ENCODE data around the gene MTRR.
"Not testable (repeated sequence)": the region's sequence is repeated elsewhere in the genome, so short reads cannot be mapped to it uniquely, and the experiment has no call there.

Gene MTRR

GRCh38 chr5:7908317-7908716, 39.4 kb downstream of the MTRR start:
- TF ChIP-seq FOXP2 (optimal IDR thresholded peaks at IDR 0.05; ENCODE audit: control extremely low read depth, extremely low read length, insufficient read depth): no peak
- TF ChIP-seq POLR2AphosphoS5 (IDR thresholded peaks at IDR 0.05; ENCODE audit: borderline replicate concordance, low read depth, low read length): no peak
- no peak overlapping the region for H3K27ac ChIP-seq
- H3K36me3 ChIP-seq (ENCODE audit: insufficient read depth, low read length): peaks cover 13% of the 10 kb centered on the region; the same call in 1 of the 2 replicates
- H3K9me3 ChIP-seq (ENCODE audit: low read depth, low read length): 0 out of 2 replicates have a peak, but pooled peaks cover 4% of the 10 kb centered on the region
- no peak overlapping the region for H3K9ac ChIP-seq (ENCODE audit: insufficient read length)
- no peak overlapping the region for H3K4me3 ChIP-seq
- DNase-seq (ENCODE audit: low read depth, low spot score): no peak

- DNase-seq (ENCODE audit: low read depth, low spot score): no peak
These were observed 41.9 kb downstream of the MTRR start for GRCh38 chr5:7910738-7911428.

GRCh38 chr5:7911429-7911771, 42.5 kb downstream of the MTRR start:
- peaks cover 13% of the 10 kb centered on the region; the same call in 1 of the 2 replicates for H3K36me3 ChIP-seq (ENCODE audit: insufficient read depth, low read length)
- not testable (repeated sequence) for H3K9me3 ChIP-seq (ENCODE audit: low read depth, low read length); H3K9ac ChIP-seq (ENCODE audit: insufficient read length); H3K27ac ChIP-seq; H3K4me3 ChIP-seq; DNase-seq (ENCODE audit: low read depth, low spot score)

More at GRCh38 chr5:7910738-7911428, 41.9 kb downstream of the MTRR start:
- no peak overlapping the region for H3K27ac ChIP-seq
- no peak overlapping the region for H3K4me3 ChIP-seq
- H3K9me3 ChIP-seq (ENCODE audit: low read depth, low read length): 0 out of 2 replicates have a peak, but pooled peaks cover 4% of the 10 kb centered on the region
- H3K9ac ChIP-seq (ENCODE audit: insufficient read length): no peak overlapping the region
- peaks cover 13% of the 10 kb centered on the region; the same call in 1 of the 2 replicates for H3K36me3 ChIP-seq (ENCODE audit: insufficient read depth, low read length)
- TF ChIP-seq EZH2 (IDR thresholded peaks at IDR 0.05) (no peak), POLR2AphosphoS5 (IDR thresholded peaks at IDR 0.05; ENCODE audit: borderline replicate concordance, low read depth, low read length) (no peak), FOXP2 (optimal IDR thresholded peaks at IDR 0.05; ENCODE audit: control extremely low read depth, extremely low read length, insufficient read depth) (no peak)

GRCh38 chr5:7916171-7916804, 47.3 kb downstream of the MTRR start:
- H3K9ac ChIP-seq (ENCODE audit: insufficient read length): no peak overlapping the region

GRCh38 chr5:7917130-7918123, 48.5 kb downstream of the MTRR start:
- DNase-seq (ENCODE audit: low read depth, low spot score): no peak
- H3K9ac ChIP-seq (ENCODE audit: insufficient read length): no peak overlapping the region
- H3K4me3 ChIP-seq: no peak overlapping the region
- H3K36me3 ChIP-seq (ENCODE audit: insufficient read depth, low read length): no peaks in the 10 kb centered on the region
- TF ChIP-seq EZH2 (IDR thresholded peaks at IDR 0.05) (no peak), FOXP2 (optimal IDR thresholded peaks at IDR 0.05; ENCODE audit: control extremely low read depth, extremely low read length, insufficient read depth) (no peak), POLR2AphosphoS5 (IDR thresholded peaks at IDR 0.05; ENCODE audit: borderline replicate concordance, low read depth, low read length) (no peak)
- no peaks in the 10 kb centered on the region for H3K9me3 ChIP-seq (ENCODE audit: low read depth, low read length)
- no peak overlapping the region for H3K27ac ChIP-seq

More at GRCh38 chr5:7916171-7916804, 47.3 kb downstream of the MTRR start:
- no peak overlapping the region for H3K27ac ChIP-seq
- TF ChIP-seq EZH2 (IDR thresholded peaks at IDR 0.05) (no peak), FOXP2 (optimal IDR thresholded peaks at IDR 0.05; ENCODE audit: control extremely low read depth, extremely low read length, insufficient read depth) (no peak), POLR2AphosphoS5 (IDR thresholded peaks at IDR 0.05; ENCODE audit: borderline replicate concordance, low read depth, low read length) (no peak)
- DNase-seq (ENCODE audit: low read depth, low spot score): no peak
- no peaks in the 10 kb centered on the region for H3K9me3 ChIP-seq (ENCODE audit: low read depth, low read length)
- H3K36me3 ChIP-seq (ENCODE audit: insufficient read depth, low read length): no peaks in the 10 kb centered on the region
- no peak overlapping the region for H3K4me3 ChIP-seq

GRCh38 chr5:7925961-7926695, 57.2 kb downstream of the MTRR start:
- no peak overlapping the region for H3K9ac ChIP-seq (ENCODE audit: insufficient read length)
- no peaks in the 10 kb centered on the region for H3K9me3 ChIP-seq (ENCODE audit: low read depth, low read length)
- no peak overlapping the region for H3K27ac ChIP-seq
- DNase-seq (ENCODE audit: low read depth, low spot score): no peak
- H3K4me3 ChIP-seq: no peak overlapping the region
- no peaks in the 10 kb centered on the region for H3K36me3 ChIP-seq (ENCODE audit: insufficient read depth, low read length)
- no peak for TF ChIP-seq EZH2 (IDR thresholded peaks at IDR 0.05)
- TF ChIP-seq FOXP2 (optimal IDR thresholded peaks at IDR 0.05; ENCODE audit: control extremely low read depth, extremely low read length, insufficient read depth): no peak
- TF ChIP-seq POLR2AphosphoS5 (IDR thresholded peaks at IDR 0.05; ENCODE audit: borderline replicate concordance, low read depth, low read length): no peak

GRCh38 chr5:7926720-7927119, 57.8 kb downstream of the MTRR start:
- Histone ChIP-seq H3K4me3 (no peak overlapping the region), H3K9me3 (ENCODE audit: low read depth, low read length) (no peaks in the 10 kb centered on the region), H3K9ac (ENCODE audit: insufficient read length) (no peak overlapping the region), H3K36me3 (ENCODE audit: insufficient read depth, low read length) (no peaks in the 10 kb centered on the region), H3K27ac (no peak overlapping the region)
- TF ChIP-seq EZH2 (IDR thresholded peaks at IDR 0.05) (no peak), POLR2AphosphoS5 (IDR thresholded peaks at IDR 0.05; ENCODE audit: borderline replicate concordance, low read depth, low read length) (no peak), FOXP2 (optimal IDR thresholded peaks at IDR 0.05; ENCODE audit: control extremely low read depth, extremely low read length, insufficient read depth) (no peak)
- DNase-seq (ENCODE audit: low read depth, low spot score): no peak

Data from SK-N-MC (cell line).